GM19467 (cell line): ENCODE data around the gene TFAP2B.

Experiments
- ATAC-seq: cut with Tn5 transposase; IDR thresholded peaks from one replicate; pipeline ENCODE4 v1.9.1; 2021; ENCODE audit warnings: mild to moderate bottlenecking, moderate library complexity; ENCODE audit not compliant: unreplicated experiment

Gene TFAP2B

DNA sequence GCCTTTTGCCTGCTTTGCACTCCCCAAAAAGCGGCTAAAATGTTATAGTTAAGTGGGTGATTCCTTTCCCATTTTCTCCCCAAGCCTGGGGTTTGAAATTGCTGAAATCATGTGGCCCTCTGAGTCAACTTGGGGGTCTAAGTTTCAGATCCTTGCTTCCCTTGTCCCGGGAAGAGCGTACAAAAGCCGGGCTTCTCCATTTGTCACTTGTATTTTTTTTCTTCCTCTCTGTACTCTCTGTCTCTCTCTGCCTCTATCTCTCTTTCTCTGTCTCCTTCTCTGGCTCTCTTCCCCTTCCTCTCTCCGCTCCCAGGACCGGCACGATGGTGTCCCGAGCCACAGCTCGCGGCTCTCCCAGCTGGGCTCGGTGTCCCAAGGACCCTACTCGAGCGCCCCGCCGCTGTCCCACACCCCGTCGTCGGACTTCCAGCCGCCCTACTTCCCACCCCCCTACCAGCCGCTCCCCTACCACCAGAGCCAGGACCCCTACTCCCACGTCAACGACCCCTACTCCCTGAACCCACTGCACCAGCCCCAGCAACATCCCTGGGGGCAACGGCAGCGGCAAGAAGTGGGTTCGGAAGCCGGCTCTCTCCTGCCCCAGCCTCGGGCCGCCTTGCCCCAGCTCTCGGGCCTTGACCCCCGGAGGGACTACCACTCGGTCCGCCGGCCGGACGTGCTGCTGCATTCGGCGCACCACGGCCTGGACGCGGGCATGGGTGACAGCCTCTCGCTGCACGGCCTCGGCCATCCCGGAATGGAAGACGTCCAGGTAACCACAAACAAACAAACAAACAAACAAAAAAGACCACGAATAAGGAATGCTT is 4.6 kb downstream of the TFAP2B start:
- no peak for ATAC-seq

DNA sequence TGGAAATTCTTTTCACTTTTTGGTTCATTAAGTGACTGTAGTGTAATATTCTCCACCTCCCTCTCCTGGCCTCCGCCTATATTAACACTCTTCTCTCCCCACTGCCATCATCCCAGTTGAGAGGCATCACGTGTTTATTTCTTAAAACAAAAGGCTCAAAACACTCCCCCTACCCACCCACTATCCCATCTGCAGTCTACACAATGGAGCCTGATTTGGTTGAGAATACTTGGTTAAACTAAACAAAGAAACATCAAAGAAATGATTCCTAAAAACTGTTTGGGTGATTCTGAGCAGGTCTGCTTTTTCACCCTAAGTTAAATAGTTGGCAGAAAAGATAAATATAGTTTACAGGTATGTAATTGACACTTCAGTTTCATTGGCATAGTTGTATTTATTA is 5.9 kb downstream of the TFAP2B start:
- no peak for ATAC-seq

DNA sequence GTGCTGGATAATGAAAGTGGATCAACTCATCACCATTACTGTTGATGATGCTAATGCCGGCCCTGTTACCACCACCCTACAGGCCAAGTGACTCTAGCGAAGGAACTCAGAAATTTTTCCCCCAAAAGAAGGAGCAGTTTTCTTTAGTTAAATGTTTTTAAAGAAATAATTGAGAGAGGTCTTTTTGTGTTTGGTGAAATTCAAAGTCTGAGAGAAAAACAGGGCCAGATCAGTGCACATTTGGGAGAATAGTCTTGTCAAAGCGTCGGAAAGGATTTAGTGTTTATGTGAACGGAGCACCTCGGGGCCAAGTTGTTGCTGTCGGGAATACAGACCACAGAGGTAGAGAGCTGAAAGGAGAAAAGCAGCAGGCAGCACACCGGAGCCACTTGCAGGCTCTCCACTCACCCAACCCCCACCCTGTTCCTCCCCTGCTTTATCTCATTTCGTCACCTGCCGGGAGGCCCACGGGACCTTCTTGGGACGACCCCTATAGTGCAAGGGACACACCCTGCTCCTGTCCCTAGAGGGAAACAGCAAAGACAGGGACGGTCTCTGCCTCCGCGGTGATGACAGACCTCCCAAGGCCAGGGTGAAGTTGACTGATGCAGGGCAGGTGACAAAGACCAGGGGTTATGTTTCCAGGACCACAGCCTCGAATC is 6.8 kb downstream of the TFAP2B start:
- ATAC-seq, result no peak

DNA sequence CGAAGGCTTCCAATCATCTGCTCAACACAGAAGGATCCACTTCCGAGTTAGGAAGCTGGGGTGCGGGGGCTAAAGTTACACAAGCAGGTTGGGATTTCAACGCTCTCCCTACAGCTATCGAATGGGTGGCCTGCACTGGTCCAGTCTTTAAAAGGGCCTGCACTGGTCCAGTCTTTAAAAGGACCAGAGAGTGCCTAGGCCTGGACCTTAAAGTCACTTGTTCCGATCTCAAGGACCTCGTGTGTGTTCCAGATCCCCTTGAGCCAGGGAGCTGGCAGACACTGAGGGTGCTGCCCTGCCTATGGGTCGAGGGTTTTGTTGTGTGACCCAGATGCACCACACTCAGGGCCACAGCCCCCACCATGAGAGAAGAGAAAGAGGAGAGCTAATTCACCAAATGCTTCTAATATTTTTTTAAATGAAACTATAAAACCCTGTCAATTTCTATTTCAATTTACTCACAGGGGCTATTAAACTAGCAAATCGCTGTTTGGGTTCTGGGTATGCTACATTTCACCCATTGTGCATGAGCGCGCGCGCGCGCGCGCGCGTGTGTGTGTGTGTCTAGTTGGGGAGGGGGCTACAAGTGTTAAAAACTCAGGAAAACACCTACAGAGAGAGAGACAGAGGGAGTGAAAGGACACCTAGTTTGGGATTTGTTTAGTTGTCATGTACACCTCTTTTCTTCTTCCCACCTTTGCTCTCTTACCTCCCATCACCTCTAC is 7.5 kb downstream of the TFAP2B start:
- no peak for ATAC-seq

DNA sequence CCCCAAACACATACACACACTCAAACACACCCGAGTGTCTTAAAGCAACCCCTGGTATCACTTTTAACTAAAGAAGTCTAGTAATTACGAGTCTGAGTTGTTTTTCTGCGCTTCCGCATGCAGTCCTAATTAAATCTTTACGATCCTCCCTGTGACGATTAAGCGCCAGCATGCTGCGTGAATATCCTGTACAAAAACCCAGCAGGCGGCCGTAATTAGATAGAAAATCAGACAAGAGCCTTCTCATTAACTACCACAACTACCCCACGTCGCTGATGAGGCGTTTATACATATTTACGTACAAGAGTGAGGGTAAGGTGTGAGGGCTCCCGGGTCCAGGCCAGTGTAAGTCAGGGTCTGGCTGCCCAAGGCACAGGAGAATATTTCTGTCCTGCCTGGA is 8.1 kb downstream of the TFAP2B start:
- ATAC-seq, result no peak

DNA sequence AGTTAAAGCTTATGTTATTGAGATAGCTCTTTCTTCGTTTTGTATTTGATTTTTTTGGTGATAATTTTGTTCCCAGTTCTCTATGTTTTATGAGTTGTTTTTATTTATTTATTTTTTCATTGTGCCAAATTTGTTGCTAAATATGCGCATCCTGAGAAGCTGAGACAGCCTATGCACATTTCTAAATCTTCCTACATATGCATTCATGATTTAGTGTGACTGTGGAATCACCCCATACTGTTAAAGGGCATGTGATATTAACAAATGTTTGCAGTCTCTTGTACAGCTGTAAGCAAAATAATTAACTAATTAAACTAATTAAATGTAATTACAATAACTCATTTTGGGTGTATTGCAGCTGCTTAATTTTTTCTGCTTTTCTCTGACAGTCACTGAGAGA is 10.4 kb downstream of the TFAP2B start:
- ATAC-seq, result no peak

DNA sequence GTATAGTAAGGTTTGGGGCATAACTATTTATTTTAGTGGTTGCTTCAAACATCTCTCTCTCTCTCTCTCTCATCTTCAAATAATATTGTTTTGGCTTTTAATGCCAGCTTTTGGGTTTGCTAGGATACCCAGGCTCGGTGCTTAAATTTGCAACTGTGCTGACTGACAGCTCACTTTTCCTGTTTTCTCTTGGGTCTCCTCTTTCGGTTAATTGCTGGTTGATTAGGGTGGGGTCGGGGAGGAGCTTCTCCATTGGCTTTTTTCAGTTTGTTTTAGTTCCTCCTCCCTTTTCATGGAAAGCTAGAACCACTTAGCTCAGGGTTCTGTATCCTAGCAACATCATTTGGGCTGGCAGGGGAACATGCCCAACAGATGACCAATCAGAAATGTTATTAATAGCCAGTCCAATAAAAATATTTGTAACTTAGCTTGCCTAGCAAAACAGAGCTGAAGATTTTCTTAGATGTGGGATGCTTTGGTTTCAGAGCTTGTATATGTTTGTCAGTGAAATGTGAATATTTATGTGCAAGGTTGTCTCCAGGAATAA is 11.3 kb downstream of the TFAP2B start:
- ATAC-seq, result no peak

DNA sequence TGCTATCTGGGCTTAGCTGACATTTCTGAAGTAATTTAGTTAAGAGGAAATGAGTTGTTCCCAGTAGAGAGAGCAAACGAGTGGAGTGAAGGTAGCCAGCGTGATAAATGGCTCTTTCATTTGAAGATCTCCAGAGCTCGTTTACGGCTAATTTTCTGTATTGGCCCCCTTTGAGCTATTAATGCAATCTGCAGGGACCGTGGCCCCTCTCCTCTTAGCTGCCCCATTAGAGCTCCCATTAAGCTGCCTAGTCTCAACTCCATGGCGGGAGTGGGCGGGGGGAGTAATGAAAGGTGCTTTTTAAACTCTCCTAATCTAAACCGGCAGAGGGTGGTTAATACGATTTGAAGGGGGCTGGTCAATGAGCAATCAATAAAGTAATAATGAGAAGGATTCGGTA is 12.5 kb downstream of the TFAP2B start:
- no peak for ATAC-seq

DNA sequence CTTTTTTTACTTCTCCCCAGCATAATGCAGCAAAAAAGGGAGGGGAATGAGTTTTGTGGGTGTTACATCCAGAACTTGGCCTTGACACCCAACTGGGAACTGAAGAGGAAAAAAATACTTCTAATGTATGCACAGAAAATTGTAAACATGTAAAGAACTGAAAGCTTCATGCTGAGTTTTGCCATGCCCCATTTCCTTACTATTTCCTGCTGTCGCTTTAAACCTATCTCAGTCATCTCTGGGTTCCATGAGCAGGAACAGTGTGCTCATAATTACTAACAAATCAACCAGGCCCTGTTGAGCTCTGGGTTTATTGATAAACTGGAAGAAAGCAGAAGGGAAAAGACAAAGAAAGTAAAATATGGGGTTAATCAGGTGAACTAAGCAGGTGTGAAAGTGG is 14.2 kb downstream of the TFAP2B start:
- no peak for ATAC-seq

DNA sequence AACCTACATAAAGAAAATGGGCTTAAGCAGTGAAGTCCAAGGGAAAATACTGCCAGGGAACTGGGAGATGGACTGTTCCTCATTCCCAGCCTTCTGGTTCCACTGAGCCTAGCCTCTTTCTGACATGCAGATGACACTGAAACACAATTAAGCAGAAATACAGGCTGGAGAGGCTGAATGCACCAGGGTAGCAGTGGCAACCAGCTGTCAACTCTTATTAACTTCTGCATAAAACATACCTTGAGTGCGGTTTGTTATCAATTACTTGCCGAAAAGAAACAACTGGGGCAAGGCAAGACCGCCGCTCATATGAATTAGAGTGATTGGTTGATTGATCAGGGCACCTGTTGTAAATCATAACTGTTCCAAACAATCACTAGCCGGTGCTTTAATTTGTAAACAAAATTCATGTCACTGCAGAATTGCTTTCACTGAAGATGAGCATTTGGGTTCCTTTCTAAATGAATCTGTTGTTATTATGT is 16.3 kb downstream of the TFAP2B start:
- ATAC-seq, result no peak

DNA sequence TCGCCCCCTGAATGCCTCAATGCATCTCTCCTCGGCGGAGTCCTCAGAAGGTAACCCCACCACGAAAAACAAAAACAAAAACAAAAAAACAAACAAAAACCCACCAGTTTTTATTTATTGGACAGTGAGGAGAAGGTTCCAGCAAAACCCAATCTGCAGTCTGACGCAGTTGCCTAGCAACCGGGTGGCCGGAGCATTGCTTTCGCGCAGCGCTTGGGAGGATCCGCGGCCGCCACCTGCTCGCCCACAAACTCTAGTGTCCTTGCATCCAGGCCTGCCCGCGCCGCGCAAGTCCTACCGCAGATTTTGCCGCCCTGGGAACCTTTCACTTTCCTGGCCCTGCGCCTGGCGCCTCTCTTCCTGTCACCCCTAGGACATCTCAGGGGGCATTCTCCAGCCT is 17.6 kb downstream of the TFAP2B start:
- ATAC-seq, result no peak

DNA sequence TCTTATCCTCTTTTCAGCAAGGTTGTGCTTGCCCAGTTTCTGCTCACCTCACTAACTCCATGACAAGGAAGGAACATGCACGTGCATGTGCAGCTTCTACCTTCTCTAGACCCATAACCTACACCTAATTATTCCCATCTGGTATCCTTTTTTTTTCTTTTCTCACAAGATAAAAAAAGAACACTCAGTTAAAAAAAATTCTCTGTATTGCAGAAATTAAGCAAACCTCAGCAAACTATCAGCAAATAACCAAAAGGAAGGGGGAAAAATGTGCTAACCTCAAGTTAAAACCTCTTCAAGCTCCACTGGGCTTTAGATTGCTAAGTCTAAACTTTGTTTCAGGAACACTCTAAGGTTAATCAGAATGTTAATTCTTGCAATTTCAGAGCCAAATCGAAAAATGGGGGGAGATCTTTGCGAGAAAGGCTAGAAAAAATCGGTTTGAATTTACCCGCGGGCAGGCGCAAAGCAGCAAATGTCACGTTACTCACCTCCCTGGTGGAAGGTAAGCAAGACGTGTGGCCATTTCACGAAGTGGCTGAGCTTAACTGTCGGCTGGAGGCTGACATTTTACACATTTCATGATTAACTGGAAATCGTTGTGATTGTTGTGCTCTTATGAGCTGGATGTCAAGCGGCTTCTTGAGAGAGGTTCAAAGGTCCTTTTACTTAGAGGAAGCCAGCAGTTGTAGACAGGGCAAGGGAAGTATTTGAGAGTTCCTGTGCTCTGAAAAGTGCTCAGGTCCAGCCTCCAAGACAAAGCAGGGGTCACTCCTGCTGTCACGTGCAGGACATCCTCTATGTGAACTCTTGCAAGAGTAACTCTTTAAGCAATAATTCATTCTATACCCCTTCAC is 19.1 kb downstream of the TFAP2B start:
- no peak for ATAC-seq

DNA sequence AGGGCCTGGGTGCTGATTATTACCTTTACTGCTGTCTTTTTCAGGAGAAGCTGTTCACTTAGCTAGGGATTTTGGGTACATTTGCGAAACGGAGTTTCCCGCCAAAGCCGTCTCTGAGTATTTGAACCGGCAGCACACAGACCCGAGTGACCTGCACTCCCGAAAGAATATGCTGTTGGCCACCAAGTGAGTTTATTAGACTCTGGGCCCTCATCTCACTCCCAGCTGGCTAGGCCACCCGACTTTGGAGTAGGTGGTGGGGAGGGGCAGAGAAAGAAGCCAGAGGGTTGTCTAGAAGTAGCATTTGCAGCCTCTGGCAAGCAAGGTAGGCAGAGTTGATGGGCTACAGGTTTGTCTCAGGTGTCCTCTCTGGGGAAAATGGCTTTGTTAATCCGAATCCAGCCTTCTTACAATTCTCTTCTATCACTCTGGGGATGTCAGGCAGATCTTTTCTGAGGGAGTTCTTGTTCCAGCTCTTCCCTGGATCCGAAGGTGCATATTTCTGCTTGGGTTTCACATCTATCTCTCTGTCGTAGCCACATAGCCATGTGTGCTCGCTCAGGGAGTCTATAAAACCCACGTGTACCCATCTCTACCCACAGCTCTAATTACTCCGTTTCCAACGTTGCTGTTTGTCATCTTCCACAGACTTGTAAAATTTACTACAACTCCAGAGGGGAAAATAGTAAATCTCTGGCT is 21.6 kb downstream of the TFAP2B start:
- no peak for ATAC-seq

DNA sequence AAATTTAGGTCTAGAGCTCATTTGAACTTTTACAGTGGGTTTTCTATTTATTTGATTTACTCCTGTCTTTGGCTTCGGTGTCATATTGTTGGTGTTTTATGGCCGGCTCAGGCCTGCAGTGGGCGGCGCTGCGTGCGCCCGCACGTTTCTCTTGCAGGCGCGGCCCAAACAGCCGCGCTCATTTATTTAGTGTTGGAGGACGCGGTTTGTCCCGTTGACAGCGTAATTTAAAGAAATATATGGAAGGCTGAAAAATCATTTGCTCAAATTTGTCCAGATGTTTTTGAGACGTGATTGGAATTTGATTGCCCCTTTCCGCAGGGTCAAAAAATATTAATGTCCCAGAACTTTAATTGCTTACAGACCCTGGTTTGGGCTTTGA is 22.1 kb downstream of the TFAP2B start:
- no peak for ATAC-seq

DNA sequence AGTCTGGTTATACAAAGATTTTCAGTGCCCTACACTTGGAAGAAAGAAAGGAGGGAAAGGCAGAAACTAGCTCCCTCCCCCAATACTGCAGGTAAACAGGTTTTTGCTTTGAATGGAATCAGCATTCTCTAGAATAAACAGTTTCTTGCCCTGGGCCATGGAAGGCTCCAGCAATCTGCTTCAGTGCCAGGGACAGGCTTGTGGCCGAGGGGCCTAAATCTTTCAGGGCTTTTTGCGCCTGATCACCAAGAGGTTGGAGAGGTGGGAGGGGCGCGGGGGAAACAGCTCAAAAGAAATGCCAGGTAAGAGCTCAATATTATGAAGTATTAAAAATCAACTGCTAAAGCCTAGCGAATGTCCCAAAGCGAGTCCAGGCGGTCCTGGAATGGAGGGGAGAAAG is 23.8 kb downstream of the TFAP2B start:
- no peak for ATAC-seq

DNA sequence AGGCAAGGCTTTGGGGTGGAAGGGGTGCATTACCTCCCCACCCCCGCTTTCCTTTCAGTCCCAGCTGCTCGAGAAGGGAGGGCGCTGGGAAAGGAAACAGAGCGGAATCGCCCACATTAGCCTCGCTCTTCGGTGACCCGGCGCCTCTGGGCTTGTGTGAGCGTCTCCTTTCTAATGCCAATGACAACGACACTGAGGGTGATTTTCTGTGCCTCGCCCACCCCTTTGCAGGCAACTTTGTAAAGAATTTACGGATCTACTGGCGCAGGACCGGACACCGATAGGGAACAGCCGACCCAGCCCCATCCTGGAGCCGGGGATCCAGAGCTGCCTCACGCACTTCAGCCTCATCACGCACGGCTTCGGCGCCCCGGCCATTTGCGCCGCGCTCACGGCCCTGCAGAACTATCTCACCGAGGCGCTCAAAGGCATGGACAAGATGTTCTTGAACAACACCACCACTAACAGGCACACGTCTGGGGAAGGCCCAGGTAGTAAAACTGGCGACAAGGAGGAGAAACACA is 24.3 kb downstream of the TFAP2B start:
- ATAC-seq, result no peak

DNA sequence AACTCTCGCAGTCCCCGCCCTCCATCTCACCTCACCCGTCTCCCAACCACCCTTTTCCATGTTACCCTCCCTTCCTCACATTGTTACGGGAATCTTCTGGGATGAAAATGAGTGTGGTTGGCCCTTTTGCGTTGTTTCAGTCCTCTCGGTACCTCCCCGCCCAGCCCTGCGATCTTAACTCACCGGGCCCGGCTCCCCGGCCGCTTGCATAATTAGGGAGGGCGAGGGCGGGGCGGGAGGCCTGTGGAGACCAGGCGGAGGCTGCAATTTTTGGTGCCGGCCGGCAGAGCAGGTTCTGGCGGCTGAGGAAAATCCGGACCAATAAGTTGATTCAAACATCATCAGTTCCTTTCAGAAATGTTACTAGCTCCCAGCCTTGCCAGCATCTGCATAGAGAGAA is 25.2 kb downstream of the TFAP2B start:
- no peak for ATAC-seq

DNA sequence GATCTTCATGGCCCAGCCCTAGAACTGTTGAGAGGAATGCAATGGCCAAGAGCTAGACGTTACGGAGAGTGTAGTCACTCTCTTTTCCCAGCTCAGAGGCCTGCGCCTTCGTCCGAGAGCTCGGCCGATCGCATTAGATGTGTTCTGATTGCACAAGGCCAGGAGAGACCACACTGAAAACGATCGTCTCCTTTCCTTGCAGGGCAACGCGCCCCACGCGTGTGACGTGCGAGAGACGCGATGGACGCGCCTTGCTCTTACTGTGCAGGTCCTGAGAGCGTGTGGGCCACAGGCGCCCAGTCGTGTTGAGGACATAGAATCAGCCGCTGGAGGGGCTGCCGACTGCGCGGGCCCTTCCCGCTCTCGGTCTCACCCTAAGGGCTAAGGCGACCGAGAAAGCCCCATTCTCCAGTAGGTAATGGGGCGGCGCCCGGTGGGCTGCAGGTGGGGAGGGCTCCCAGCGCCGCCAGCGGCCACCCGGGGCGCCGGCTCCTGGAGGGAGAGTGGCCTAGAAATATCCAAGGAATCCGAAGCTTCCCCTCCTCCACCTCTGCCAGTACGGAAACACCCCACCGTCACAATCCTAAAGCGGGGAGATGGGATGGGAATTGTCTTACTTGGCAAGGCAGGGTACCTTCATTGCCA is 26.9 kb downstream of the TFAP2B start:
- no peak for ATAC-seq

DNA sequence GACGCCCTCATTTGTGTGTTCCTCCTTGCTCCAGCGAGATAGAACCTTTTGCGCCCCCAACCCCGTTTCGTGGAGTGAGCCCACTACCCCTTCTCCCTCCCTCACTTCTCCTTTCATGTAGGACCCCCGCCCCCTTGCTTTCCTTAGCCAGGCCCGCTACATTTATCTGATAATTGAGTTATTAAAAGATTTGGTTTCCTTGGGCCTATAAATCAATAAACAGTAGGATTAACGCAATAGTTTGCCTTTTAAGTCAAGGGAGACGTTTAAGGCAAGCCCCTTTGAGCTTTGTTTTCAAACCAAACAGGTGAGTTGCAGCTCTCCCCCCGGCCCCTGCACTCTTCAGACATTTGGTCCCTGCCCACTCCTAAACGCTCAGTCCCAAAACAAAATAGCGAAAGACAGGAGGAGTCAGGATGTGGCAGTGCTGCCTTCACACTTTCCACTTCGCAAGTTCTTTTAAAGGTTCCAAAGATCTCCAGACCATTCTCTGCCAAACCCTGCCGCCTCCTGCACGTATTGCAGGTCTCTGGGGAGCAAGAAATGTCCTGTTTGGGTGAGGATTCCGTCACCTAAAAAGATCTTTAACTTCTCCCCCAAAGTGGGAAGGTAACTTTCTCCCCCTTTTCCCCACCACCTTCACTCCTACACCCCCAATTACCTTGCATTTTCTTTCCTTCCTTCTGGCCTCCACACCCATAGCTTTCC is 27.6 kb downstream of the TFAP2B start:
- ATAC-seq, result no peak
